ENCODE results near the gene CASQ1. TPM values are rescaled to one million over a fixed set of nuclear protein-coding genes. Genes with fewer than 3 reads are reported as not detected.

The CASQ1 gene
- total and polyA plus RNA-seq, 7 donors = 0.28 to 9.4 (median 1.5) TPM; not detected in 1

DNA sequence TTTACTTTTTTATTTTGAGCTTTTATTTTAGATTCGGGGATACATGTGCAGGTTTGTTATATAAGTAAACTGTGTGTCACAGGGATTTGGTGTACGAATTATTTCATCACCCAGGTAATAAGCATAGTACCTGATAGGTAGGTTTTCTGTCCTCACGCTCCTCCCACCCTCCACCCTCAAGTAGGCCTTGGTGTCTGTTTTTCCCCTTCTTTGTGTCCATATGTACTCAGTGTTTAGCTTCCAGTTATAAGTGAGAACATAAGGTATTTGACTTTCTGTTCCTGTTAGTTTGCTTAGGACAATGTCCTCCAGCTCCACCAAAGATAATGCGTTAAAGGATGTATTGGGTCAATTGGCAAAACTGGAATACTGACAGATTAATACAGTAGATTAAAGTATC is 33.2 kb upstream of the CASQ1 start:
- no peaks in the 10 kb centered on the region for H3K9me3 ChIP-seq
- TF ChIP-seq EP300 (IDR thresholded peaks at IDR 0.05) = no peak
- TF ChIP-seq POLR2A (IDR thresholded peaks at IDR 0.05) = no peak
- TF ChIP-seq, protein P1, sequence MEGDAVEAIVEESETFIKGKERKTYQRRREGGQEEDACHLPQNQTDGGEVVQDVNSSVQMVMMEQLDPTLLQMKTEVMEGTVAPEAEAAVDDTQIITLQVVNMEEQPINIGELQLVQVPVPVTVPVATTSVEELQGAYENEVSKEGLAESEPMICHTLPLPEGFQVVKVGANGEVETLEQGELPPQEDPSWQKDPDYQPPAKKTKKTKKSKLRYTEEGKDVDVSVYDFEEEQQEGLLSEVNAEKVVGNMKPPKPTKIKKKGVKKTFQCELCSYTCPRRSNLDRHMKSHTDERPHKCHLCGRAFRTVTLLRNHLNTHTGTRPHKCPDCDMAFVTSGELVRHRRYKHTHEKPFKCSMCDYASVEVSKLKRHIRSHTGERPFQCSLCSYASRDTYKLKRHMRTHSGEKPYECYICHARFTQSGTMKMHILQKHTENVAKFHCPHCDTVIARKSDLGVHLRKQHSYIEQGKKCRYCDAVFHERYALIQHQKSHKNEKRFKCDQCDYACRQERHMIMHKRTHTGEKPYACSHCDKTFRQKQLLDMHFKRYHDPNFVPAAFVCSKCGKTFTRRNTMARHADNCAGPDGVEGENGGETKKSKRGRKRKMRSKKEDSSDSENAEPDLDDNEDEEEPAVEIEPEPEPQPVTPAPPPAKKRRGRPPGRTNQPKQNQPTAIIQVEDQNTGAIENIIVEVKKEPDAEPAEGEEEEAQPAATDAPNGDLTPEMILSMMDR (IDR thresholded peaks at IDR 0.05) = no peak
- no peak for TF ChIP-seq POLR2AphosphoS5 (IDR thresholded peaks at IDR 0.05)
- 78 to 86% methylated on average over 4 of the region's 4 CpGs for WGBS, 2 donors
- H3K27me3 ChIP-seq = no peaks in the 10 kb centered on the region
- no peak overlapping the region for H3K27ac ChIP-seq
- peaks cover 0 to 6% (median 0%) of the 10 kb centered on the region in 4 donors for H3K4me1 ChIP-seq
- no peaks in the 10 kb centered on the region for H3K36me3 ChIP-seq
- no peak overlapping the region for H3K4me3 ChIP-seq
- DNase-seq = no peak
- intact Hi-C loops (cut with DNase I) = no loop called here

DNA sequence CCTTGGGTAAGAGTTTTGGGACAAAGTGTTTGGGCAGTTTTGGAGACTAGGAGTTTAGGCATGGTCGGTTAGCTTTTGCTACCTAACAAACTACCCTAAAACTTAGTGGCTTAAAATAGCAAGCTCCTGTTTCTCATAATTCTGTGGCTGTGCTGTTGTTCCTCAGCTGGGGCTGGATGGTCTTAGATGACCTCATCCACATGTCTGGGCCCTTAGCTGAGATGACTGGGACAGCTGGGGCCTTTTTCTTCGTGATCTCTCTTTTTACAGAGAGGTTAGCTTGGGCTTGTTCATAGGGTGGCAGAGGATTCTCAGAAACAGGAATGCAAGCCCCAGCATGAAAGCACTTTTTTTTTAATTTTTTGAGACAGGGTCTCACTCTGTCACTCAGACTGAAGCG is 32.3 kb upstream of the CASQ1 start:
- no peak overlapping the region for H3K4me3 ChIP-seq
- intact Hi-C loops (cut with DNase I) = no loop called here
- no peak for DNase-seq
- no peaks in the 10 kb centered on the region for H3K27me3 ChIP-seq
- 75 to 90% methylated on average over 3 of the region's 3 CpGs for WGBS, 2 donors
- TF ChIP-seq POLR2A (IDR thresholded peaks at IDR 0.05) (no peak), POLR2AphosphoS5 (IDR thresholded peaks at IDR 0.05) (no peak), EP300 (IDR thresholded peaks at IDR 0.05) (no peak)
- TF ChIP-seq, protein P1 (IDR thresholded peaks at IDR 0.05) = no peak
- H3K36me3 ChIP-seq = no peaks in the 10 kb centered on the region
- H3K4me1 ChIP-seq = peaks cover 0 to 6% (median 0%) of the 10 kb centered on the region in 4 donors
- H3K9me3 ChIP-seq = no peaks in the 10 kb centered on the region
- H3K27ac ChIP-seq = no peak overlapping the region

DNA sequence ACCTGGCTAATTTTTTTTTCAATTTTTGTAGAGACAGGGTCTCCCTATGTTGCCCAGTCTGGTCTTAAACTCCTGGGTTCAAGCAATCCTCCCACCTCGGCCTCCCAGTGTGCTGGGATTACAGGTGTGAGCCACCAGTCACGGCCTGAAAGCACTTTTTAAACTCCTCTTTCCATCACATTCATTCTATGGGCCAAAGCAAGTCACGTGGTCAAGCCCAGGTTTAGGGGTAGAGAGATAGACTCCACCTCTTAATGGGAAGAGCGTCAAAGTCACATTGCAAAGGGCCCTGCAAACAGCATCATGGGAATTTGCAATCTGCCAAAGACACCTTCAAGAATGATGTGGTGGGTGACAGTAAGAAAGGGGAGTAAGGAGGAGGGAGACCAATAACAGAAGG is 31.8 kb upstream of the CASQ1 start:
- H3K27ac ChIP-seq = no peak overlapping the region
- no peak for TF ChIP-seq POLR2AphosphoS5 (IDR thresholded peaks at IDR 0.05)
- no peak for TF ChIP-seq POLR2A (IDR thresholded peaks at IDR 0.05)
- TF ChIP-seq, protein P1 (IDR thresholded peaks at IDR 0.05) = no peak
- TF ChIP-seq EP300 (IDR thresholded peaks at IDR 0.05) = no peak
- no peaks in the 10 kb centered on the region for H3K27me3 ChIP-seq
- DNase-seq = no peak
- no peaks in the 10 kb centered on the region for H3K36me3 ChIP-seq
- no peak overlapping the region for H3K4me3 ChIP-seq
- intact Hi-C loops (cut with DNase I) = no loop called here
- H3K9me3 ChIP-seq = no peaks in the 10 kb centered on the region
- H3K4me1 ChIP-seq = peaks cover 0 to 6% (median 0%) of the 10 kb centered on the region in 4 donors
- WGBS, 2 donors = 85 to 89% methylated on average over 4 of the region's 4 CpGs

DNA sequence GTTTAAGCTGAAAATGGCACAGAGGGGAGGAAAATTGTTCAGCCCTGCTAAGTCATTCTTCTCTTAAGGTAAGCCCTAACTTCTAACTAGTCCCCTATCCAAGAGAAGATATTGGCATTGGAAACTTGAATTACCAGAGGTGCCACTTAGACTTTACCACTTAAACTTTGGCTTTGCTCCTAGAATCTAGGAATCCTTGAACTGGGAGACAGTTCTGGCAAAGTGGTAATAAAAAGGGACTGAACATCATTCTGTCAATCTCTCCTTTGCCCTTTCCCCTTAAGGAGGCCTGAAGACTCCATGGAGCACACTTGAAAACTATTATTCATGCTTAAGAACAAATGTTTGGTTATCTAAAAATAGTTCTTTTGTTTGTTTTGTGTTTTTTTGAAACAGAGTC is 30.5 kb upstream of the CASQ1 start:
- TF ChIP-seq POLR2AphosphoS5 (IDR thresholded peaks at IDR 0.05) (no peak), EP300 (IDR thresholded peaks at IDR 0.05) (no peak), POLR2A (IDR thresholded peaks at IDR 0.05) (no peak)
- TF ChIP-seq, protein P1 (IDR thresholded peaks at IDR 0.05) = no peak
- H3K4me3 ChIP-seq = no peak overlapping the region
- intact Hi-C loops (cut with DNase I) = no loop called here
- H3K27ac ChIP-seq = no peak overlapping the region
- H3K27me3 ChIP-seq = no peaks in the 10 kb centered on the region
- no peak for DNase-seq
- no peaks in the 10 kb centered on the region for H3K36me3 ChIP-seq
- no peaks in the 10 kb centered on the region for H3K9me3 ChIP-seq
- peaks cover 0 to 6% (median 0%) of the 10 kb centered on the region in 4 donors for H3K4me1 ChIP-seq
